Activated CD4-positive, alpha-beta T cell treated with anti-CD3 and anti-CD28 coated beads for 36 hours (primary cell): Measurements from ENCODE around the gene SERPINA4. TPM values are rescaled to one million over a fixed set of nuclear protein-coding genes. Genes with fewer than 3 reads are reported as not detected.

Source experiments
- ATAC-seq: fragments of 200-7000 bp; cut with Tn5 transposase; one replicate; pipeline ENCODE4 v1.10.0; 2021; ENCODE audit warnings: mild to moderate bottlenecking, moderate library complexity
- CTCF ChIA-PET: fragments of 350-600 bp; sonication (Branson Sonifier 250); formaldehyde crosslinking; loops from one replicate; lab custom pipeline; 2021; ENCODE audit warnings: antibody characterized with exemption; lab: Charles Lee
- POLR2A ChIA-PET: fragments of 350-600 bp; sonication (Branson Sonifier 250); formaldehyde crosslinking; loops from one replicate; lab custom pipeline; 2021; ENCODE audit warnings: antibody characterized with exemption, inconsistent platforms; lab: Charles Lee
- DNase-seq: peaks from one replicate; pipeline ENCODE4 v3.0.0-alpha.2; 2020
- H3K27ac Mint-ChIP-seq: one replicate; pipeline ENCODE4 v1.8.0; 2021; ENCODE audit warnings: mixed read lengths
- H3K27me3 Mint-ChIP-seq: one replicate; pipeline ENCODE4 v1.8.0; 2021; ENCODE audit warnings: mixed read lengths
- H3K36me3 Mint-ChIP-seq: one replicate; pipeline ENCODE4 v1.8.0; 2021; ENCODE audit warnings: low read depth, mixed read lengths
- H3K4me1 Mint-ChIP-seq: one replicate; pipeline ENCODE4 v1.8.0; 2021; ENCODE audit warnings: mixed read lengths
- H3K4me3 Mint-ChIP-seq: one replicate; pipeline ENCODE4 v1.8.0; 2021; ENCODE audit warnings: mild to moderate bottlenecking, moderate library complexity, mixed read lengths
- H3K9me3 Mint-ChIP-seq: one replicate; pipeline ENCODE4 v1.8.0; 2021; ENCODE audit warnings: low read depth, mixed read lengths
- intact Hi-C, 2 experiments: fragments of 100-400 bp; cut with DNase I in 1 of 2; cut with micrococcal nuclease in 1 of 2; formaldehyde crosslinking; loops; one replicate each; pipeline versions ENCODE4 v1.14.2 to v1.15.1; 2022 to 2024; cut with DNase I, micrococcal nuclease
- total RNA-seq, 2 experiments: library from RNA; stranded (reverse); gene quantifications; one replicate each; pipeline ENCODE4 v1.2.3, GENCODE V29; 2021

The SERPINA4 gene
- total RNA-seq, 2 experiments from 2014 or later, result not detected

DNA sequence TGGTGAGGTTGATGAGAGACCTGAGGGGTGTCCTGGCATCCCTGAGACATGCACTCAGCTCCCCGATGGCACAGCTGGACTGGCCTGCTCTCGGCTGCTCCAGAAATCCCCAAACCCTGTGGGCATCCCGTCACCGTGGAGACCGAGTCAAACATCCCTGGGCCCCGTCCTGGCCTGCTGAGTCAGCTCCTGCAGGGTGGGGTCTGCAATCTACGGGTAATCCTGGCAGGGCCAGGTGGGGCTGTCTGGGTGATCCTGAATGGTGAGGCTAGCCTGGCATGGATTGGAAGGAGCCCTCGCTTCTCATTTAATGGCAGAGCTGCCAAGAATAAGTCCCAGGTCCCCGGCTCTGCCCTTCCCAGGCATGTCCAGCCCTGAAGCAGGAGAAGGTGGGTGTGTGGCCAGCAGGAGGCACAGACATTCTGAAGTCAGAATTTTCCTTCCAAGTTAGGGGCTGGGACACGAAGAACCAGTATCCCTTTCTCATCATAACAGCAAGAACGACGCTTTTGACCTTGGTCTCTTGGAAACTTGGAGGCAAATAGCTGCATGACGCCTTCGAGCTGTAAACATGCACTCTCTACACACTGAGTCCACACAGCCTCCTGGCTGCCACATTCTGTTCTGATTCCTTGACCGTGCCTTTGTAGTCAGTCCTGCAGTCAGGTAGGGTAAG, 17.7 kb upstream of the SERPINA4 start:
- ChIA-PET CTCF (interaction anchor here (0.5 to 1.5 kb wide), 3 partner anchors 108 to 604 kb away, joined by 3 to 4 read pairs (median 3); no protein-coding TSS in a partner anchor), POLR2A (no interaction called here)
- ATAC-seq (no peak), DNase-seq (no peak)
- intact Hi-C loops, result no loop called here
- H3K27ac Mint-ChIP-seq, result no peak overlapping the region
- no peak overlapping the region for H3K4me3 Mint-ChIP-seq
- H3K27me3 Mint-ChIP-seq, result peaks cover 16% of the 10 kb centered on the region
- H3K9me3 Mint-ChIP-seq, result peaks cover 5% of the 10 kb centered on the region
- no peaks in the 10 kb centered on the region for H3K36me3 Mint-ChIP-seq
- H3K4me1 Mint-ChIP-seq, result no peaks in the 10 kb centered on the region

DNA sequence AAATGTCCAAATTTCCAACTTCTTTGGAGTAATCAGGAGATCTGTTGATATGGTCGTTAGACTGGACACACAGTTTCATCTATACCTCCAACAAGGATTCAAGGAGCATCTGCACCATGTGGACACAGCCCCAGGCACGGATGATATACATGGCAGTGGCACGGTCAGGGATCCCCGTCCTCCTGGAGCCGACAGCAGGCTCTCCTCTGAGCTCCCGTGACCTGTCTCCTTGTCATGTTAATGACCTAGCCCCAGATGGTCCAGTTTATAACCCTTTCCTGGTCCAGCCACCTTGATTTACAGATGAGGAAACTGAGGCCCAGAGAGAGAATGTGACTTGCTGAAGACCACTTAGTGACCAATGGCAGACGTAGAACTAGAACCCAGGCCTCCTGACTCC, 16.5 kb upstream of the SERPINA4 start:
- Mint-ChIP-seq H3K4me3 (no peak overlapping the region), H3K4me1 (no peaks in the 10 kb centered on the region), H3K27ac (no peak overlapping the region), H3K9me3 (peaks cover 5% of the 10 kb centered on the region), H3K27me3 (peaks cover 11% of the 10 kb centered on the region), H3K36me3 (no peaks in the 10 kb centered on the region)
- DNase-seq (no peak), ATAC-seq (no peak)
- intact Hi-C loops, result loop anchor here in 1 of 2 experiments (5.0 kb wide), 1 partner anchor 412 kb away; no protein-coding TSS in a partner anchor
- ChIA-PET POLR2A (no interaction called here), CTCF (interaction anchor here (0.8 to 1.5 kb wide), 2 partner anchors 413 to 605 kb away, joined by 4 read pairs; no protein-coding TSS in a partner anchor)

GRCh38 chr14:94545131-94545841, 16.0 kb upstream of the SERPINA4 start:
- Mint-ChIP-seq H3K27ac (no peak overlapping the region), H3K4me1 (no peaks in the 10 kb centered on the region), H3K9me3 (peaks cover 5% of the 10 kb centered on the region), H3K4me3 (no peak overlapping the region), H3K27me3 (peaks cover 13% of the 10 kb centered on the region), H3K36me3 (no peaks in the 10 kb centered on the region)
- intact Hi-C loops, result loop anchor here in 1 of 2 experiments (5.0 kb wide), 1 partner anchor 413 kb away; no protein-coding TSS in a partner anchor
- DNase-seq (peak; percentile 22), ATAC-seq (no peak)
- ChIA-PET POLR2A (no interaction called here), CTCF (interaction anchor here (0.6 to 1.5 kb wide), 3 partner anchors 407 to 606 kb away, joined by 3 to 4 read pairs (median 4); no protein-coding TSS in a partner anchor)

DNA sequence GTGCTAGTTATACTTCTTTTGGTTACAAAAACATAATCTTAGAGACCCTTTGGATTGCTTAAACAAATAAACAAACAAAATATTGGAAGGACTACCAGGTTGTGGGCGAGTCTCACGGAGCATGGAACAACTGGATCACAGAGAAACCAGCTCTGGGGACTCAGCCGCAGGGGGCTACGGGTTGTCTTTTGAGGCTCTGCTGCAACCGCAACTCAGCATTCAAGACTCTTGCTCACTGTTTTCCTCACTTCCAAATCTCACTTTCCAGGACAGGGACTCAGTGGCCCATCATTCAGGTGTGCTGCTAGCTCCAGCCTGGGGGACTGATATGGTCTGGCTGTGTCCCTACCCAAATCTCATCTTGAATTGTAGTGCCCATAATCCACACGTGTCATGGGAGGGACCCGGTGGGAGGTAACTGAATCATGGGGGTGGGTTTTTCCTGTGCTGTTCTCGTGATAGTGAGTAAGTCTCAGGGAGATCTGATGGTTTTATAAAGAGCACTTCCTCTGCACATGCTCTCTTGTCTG, 14.0 kb upstream of the SERPINA4 start:
- no peaks in the 10 kb centered on the region for H3K4me1 Mint-ChIP-seq
- no peak overlapping the region for H3K4me3 Mint-ChIP-seq
- ATAC-seq (no peak), DNase-seq (no peak)
- no peak overlapping the region for H3K27ac Mint-ChIP-seq
- H3K27me3 Mint-ChIP-seq, result peaks cover 19% of the 10 kb centered on the region
- CTCF ChIA-PET, result no interaction called here
- H3K36me3 Mint-ChIP-seq, result no peaks in the 10 kb centered on the region
- peaks cover 5% of the 10 kb centered on the region for H3K9me3 Mint-ChIP-seq
- POLR2A ChIA-PET, result no interaction called here
- intact Hi-C loops, result loop anchor here in 1 of 2 experiments (5.0 kb wide), 1 partner anchor 415 kb away; no protein-coding TSS in a partner anchor

GRCh38 chr14:94547726-94548125, 13.5 kb upstream of the SERPINA4 start:
- Mint-ChIP-seq H3K36me3 (no peaks in the 10 kb centered on the region), H3K4me3 (no peak overlapping the region), H3K27ac (no peak overlapping the region), H3K27me3 (peaks cover 24% of the 10 kb centered on the region), H3K9me3 (peaks cover 5% of the 10 kb centered on the region), H3K4me1 (no peaks in the 10 kb centered on the region)
- ChIA-PET POLR2A (no interaction called here), CTCF (interaction anchor here (3.1 kb wide), 1 partner anchor 115 kb away, joined by 31 read pairs; no protein-coding TSS in a partner anchor)
- ATAC-seq, result no peak
- intact Hi-C loops, result loop anchor here in 1 of 2 experiments (5.0 kb wide), 1 partner anchor 415 kb away; no protein-coding TSS in a partner anchor
- no peak for DNase-seq

DNA sequence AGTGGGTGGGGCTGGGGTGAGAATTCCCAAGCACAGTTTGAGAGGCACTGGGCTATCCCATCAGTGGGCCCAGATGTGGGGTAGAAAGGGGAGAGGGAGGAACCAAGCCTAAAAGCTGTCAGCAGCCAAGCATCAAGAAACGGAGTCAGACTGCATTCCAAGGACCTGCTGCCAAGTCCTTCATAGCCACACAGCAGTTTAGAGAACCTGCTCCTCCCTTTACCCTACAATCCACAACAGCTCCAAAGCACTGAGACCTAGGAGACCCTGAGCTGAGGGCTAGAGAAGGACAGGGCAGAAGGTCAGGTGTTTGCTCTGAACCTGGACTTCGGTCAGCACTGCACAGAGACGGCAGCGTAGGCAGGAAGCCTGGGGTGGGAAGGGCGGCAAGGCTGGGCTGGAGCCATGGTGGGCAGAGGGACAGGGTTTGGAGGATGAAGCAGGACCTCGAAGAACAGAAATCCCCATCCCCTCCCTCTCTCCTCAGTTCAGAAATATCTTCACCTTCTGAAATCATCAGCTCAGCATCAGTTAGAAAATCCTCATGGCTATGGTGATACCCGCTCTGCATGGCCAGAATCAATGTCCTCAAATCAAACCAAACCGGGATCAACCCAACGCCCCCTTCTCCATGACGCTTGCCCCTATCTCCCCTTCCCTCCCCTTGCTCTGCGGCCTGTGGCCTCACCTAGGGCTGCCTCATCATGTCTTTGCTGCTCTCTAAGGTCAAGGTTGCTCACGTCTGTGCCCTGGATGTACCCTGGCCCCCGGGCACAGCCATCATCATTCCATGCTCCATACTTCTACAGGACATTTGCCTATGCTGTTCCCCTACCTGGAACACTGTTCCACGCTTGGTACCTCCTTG, 12.9 kb upstream of the SERPINA4 start:
- Mint-ChIP-seq H3K4me3 (no peak overlapping the region), H3K36me3 (no peaks in the 10 kb centered on the region), H3K27ac (no peak overlapping the region), H3K4me1 (no peaks in the 10 kb centered on the region), H3K27me3 (peaks cover 28% of the 10 kb centered on the region), H3K9me3 (peaks cover 5% of the 10 kb centered on the region)
- intact Hi-C loops, result loop anchor here in 1 of 2 experiments (5.0 kb wide), 1 partner anchor 416 kb away; no protein-coding TSS in a partner anchor
- DNase-seq (no peak), ATAC-seq (no peak)
- CTCF ChIA-PET, result interaction anchor here (0.6 to 3.1 kb wide), 29 partner anchors 8 to 512 kb away, joined by 3 to 31 read pairs (median 4); partner anchors contain the start of genes PPP4R4, SERPINA10 and SERPINA5
- POLR2A ChIA-PET, result no interaction called here

DNA sequence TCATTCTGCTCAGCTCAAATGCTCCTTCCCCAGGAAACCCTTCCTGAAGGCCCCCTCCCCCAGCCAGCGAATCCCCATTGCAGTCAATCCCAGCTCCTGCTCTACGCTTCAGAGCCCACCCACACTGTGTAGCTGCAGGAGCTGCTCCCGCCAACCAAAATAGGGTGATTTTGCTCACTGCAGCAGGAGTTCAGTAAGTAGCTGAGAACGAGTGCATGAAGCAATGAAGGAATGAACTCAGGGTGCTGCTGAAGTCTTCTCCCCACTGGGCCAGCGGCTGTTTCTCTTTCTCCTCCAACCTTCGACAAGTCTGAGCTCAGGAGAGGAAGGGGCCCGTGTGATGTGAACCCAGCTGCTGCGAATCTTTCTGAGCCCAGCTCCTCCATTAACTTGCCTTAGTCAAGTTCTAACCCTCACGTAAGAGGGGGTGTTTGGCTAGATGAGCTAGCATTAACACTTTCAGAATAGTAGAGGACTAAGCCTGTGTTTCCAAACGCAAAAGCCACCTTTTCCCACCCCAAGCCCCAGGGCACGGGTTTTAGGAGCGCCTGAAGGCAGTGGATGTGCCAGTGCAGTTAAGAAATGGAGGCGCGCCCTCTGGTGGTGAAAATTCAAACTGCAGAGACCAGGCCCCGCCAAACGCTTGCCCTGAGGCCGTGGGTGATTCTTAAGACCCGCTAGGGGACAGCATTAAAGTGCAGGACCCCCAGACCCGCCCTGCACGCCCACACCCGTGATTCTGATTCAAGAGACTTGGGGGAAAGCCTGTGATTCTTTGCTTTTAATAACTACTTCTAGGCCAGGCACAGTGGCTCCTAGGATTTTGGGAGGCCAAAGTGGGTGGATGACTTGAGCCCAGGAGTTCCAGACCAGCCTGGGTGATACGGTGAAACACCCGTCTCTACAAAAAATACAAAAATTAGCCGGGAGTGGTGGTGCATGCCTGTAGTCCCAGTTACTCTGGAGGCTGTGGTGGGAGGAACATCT, 11.9 kb upstream of the SERPINA4 start:
- ATAC-seq, result peak; percentile 74
- peak; percentile 84 for DNase-seq
- H3K9me3 Mint-ChIP-seq, result peaks cover 5% of the 10 kb centered on the region
- ChIA-PET POLR2A (no interaction called here), CTCF (interaction anchor here (0.6 to 3.1 kb wide), 29 partner anchors 8 to 513 kb away, joined by 3 to 31 read pairs (median 4); partner anchors contain the start of genes PPP4R4, SERPINA10 and SERPINA5)
- intact Hi-C loops, result loop anchor here (1.0 to 5.0 kb wide), 4 partner anchors 115 to 417 kb away; no protein-coding TSS in a partner anchor
- H3K36me3 Mint-ChIP-seq, result no peaks in the 10 kb centered on the region
- no peaks in the 10 kb centered on the region for H3K4me1 Mint-ChIP-seq
- H3K27ac Mint-ChIP-seq, result no peak overlapping the region
- peaks cover 29% of the 10 kb centered on the region for H3K27me3 Mint-ChIP-seq
- H3K4me3 Mint-ChIP-seq, result no peak overlapping the region

GRCh38 chr14:94550041-94550440, 11.2 kb upstream of the SERPINA4 start:
- no peak for ATAC-seq
- intact Hi-C loops, result no loop called here
- ChIA-PET POLR2A (no interaction called here), CTCF (interaction anchor here (0.8 to 3.1 kb wide), 5 partner anchors 105 to 417 kb away, joined by 3 to 31 read pairs (median 4); no protein-coding TSS in a partner anchor)
- H3K27me3 Mint-ChIP-seq, result peaks cover 30% of the 10 kb centered on the region
- peaks cover 1% of the 10 kb centered on the region for H3K36me3 Mint-ChIP-seq
- H3K9me3 Mint-ChIP-seq, result peaks cover 7% of the 10 kb centered on the region
- no peak for DNase-seq
- no peak overlapping the region for H3K4me3 Mint-ChIP-seq
- no peaks in the 10 kb centered on the region for H3K4me1 Mint-ChIP-seq
- no peak overlapping the region for H3K27ac Mint-ChIP-seq

DNA sequence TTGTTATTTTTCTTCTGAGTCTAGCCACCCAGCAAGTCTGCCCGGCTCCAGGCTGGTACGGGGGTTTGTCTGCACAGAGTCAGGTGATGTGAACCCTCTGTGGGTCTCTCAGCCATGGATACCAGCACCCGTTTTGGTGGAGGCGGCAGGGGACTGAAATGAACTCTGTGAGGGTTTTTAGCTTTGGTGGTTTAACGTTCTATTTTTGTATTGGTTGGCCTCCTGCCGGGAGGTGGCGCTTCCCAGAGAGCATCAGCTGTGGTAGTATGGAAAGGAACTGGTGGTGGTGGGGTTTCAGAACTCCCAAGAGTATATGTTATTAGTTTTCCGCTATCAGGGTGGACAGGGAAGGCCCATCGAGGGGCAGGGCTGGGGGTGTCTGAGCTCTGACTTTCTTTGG, 5.3 kb upstream of the SERPINA4 start:
- peaks cover 1% of the 10 kb centered on the region for H3K36me3 Mint-ChIP-seq
- ATAC-seq (no peak), DNase-seq (no peak)
- ChIA-PET CTCF (interaction anchor here (0.9 kb wide), 1 partner anchor 56 kb away, joined by 3 read pairs; no protein-coding TSS in a partner anchor), POLR2A (no interaction called here)
- no peak overlapping the region for H3K4me3 Mint-ChIP-seq
- H3K4me1 Mint-ChIP-seq, result no peaks in the 10 kb centered on the region
- H3K27me3 Mint-ChIP-seq, result peaks cover 30% of the 10 kb centered on the region
- H3K9me3 Mint-ChIP-seq, result peaks cover 4% of the 10 kb centered on the region
- intact Hi-C loops, result no loop called here
- H3K27ac Mint-ChIP-seq, result no peak overlapping the region
